HG02588 (cell line): ENCODE measurements around the gene VPREB3.

ENCODE experiments used
- ATAC-seq: cut with Tn5 transposase; IDR thresholded peaks from one replicate; pipeline ENCODE4 v1.9.1; 2021; ENCODE audit warnings: mild to moderate bottlenecking, moderate library complexity; ENCODE audit not compliant: unreplicated experiment

VPREB3 gene

GRCh38 chr22:23754220-23754919 lies at the start of gene VPREB3:
VPREB3 (minus strand) TSS chr22:23754425; CDS start chr22:23754363, 62 bp downstream.
- no peak for ATAC-seq

GRCh38 chr22:23803001-23803819 lies 49.0 kb upstream of the VPREB3 start:
- no peak for ATAC-seq

GRCh38 chr22:23801886-23802377 lies 47.7 kb upstream of the VPREB3 start:
- no peak for ATAC-seq

GRCh38 chr22:23801238-23801821 lies 47.1 kb upstream of the VPREB3 start:
- ATAC-seq, result peak; percentile 10

GRCh38 chr22:23800297-23801237 lies 46.3 kb upstream of the VPREB3 start:
- peak; percentile 57 for ATAC-seq

- no peak for ATAC-seq
These were observed 42.2 kb upstream of the VPREB3 start for GRCh38 chr22:23796461-23796860.

GRCh38 chr22:23793326-23793725 lies 39.1 kb upstream of the VPREB3 start:
- ATAC-seq, result no peak

GRCh38 chr22:23791738-23792645 lies 37.8 kb upstream of the VPREB3 start:
- ATAC-seq, result no peak

GRCh38 chr22:23790819-23791737 lies 36.9 kb upstream of the VPREB3 start:
- ATAC-seq, result no peak

- no peak for ATAC-seq
These were observed 35.4 kb upstream of the VPREB3 start for GRCh38 chr22:23789638-23790037.

- ATAC-seq, result no peak
These were observed 34.9 kb upstream of the VPREB3 start for GRCh38 chr22:23789121-23789520.

GRCh38 chr22:23787910-23788309 lies 33.7 kb upstream of the VPREB3 start:
- ATAC-seq, result no peak

- ATAC-seq, result peak; percentile 3
These were observed 33.3 kb upstream of the VPREB3 start for GRCh38 chr22:23787600-23787896.

- ATAC-seq, result peak; percentile 66
These were observed 32.8 kb upstream of the VPREB3 start, which contains the start of gene SMARCB1 for GRCh38 chr22:23786752-23787599. SMARCB1 (plus strand) TSS chr22:23786966; CDS start chr22:23787170, 204 bp downstream.

- no peak for ATAC-seq
These were observed 32.1 kb upstream of the VPREB3 start for GRCh38 chr22:23786261-23786710.

- ATAC-seq, result no peak
These were observed 30.0 kb upstream of the VPREB3 start for GRCh38 chr22:23784215-23784732.
